ENCODE data around the gene WDR90.

DNA sequence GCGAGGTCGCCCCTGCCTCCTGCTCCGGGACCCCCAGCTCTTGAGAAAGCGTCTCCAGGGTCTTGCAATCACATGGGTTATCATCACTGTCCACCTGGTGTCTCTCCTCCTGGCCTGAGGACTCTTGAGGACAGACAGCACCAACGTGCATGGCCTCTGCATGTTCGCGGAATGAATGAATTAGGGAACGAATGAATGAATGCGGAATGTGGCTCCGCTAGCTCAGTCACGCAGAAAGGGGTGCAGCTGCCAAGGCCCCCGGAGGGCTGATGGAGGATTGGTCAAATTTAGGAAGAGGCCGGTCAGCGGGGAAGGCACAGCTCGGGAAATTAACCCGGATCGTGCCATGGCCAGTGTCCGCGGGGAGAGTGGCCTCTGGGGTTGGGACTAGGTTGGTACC lies 53.2 kb downstream of the WDR90 start:
- no peak for TF ChIP-seq CTCF (IDR thresholded peaks at IDR 0.05)
- no peak for TF ChIP-seq POLR2A (IDR thresholded peaks at IDR 0.05)
